OCI-LY1 (cell line): ENCODE results near the gene SKAP2.

Experiments
- H2AFZ ChIP-seq: fragments of 200-600 bp; sonication (generic), shearing (Covaris generic); 2 replicates; pipeline ENCODE4 v1.6.0; 2014; ENCODE audit warnings: antibody characterized with exemption, mild to moderate bottlenecking, low read length
- H3F3A ChIP-seq: fragments of 200-600 bp; sonication (generic), shearing (Covaris generic); 2 replicates; pipeline ENCODE4 v1.6.0; 2014; ENCODE audit warnings: mild to moderate bottlenecking, antibody characterized with exemption, low read length, moderate library complexity; ENCODE audit not compliant: insufficient read depth
- H3K27ac ChIP-seq: fragments of 200-600 bp; sonication (generic); 2 replicates; pipeline ENCODE4 v1.5.1; 2014; ENCODE audit warnings: low read length, mixed run types, mild to moderate bottlenecking, low read depth; ENCODE audit not compliant: poor library complexity, severe bottlenecking
- H3K27me3 ChIP-seq: fragments of 200-600 bp; sonication (generic); 2 replicates; pipeline ENCODE4 v1.6.0; 2014; ENCODE audit warnings: antibody characterized with exemption, mild to moderate bottlenecking, low read length, moderate library complexity; ENCODE audit not compliant: insufficient read depth
- H3K36me3 ChIP-seq: fragments of 200-600 bp; sonication (generic); 2 replicates; pipeline ENCODE4 v1.6.1; 2014; ENCODE audit warnings: mild to moderate bottlenecking, antibody characterized with exemption, low read length, moderate library complexity, mixed read lengths; ENCODE audit not compliant: insufficient read depth
- H3K4me1 ChIP-seq: fragments of 200-600 bp; sonication (generic); 2 replicates; pipeline ENCODE4 v1.5.1; 2014; ENCODE audit warnings: mild to moderate bottlenecking, low read length, moderate library complexity; ENCODE audit not compliant: insufficient read depth, severe bottlenecking
- H3K4me2 ChIP-seq: fragments of 200-600 bp; sonication (generic), shearing (Covaris generic); 2 replicates; pipeline ENCODE4 v1.6.1; 2014; ENCODE audit warnings: low read length
- H3K4me3 ChIP-seq: fragments of 200-600 bp; sonication (generic); 2 replicates; pipeline ENCODE4 v1.5.1; 2014; ENCODE audit warnings: low read length, low read depth, mild to moderate bottlenecking, mixed read lengths; ENCODE audit not compliant: poor library complexity, severe bottlenecking
- H3K79me2 ChIP-seq: fragments of 200-600 bp; shearing (Covaris generic); 2 replicates; pipeline ENCODE4 v1.6.1; 2016; ENCODE audit warnings: mixed run types, low read length, mixed read lengths; ENCODE audit not compliant: insufficient read depth
- H3K9ac ChIP-seq: fragments of 200-600 bp; sonication (generic), shearing (Covaris generic); 2 replicates; pipeline ENCODE4 v1.6.1; 2014; ENCODE audit warnings: mild to moderate bottlenecking, low read length, mixed read lengths
- H3K9me2 ChIP-seq: fragments of 200-600 bp; sonication (generic), shearing (Covaris generic); 2 replicates; pipeline ENCODE4 v1.6.1; 2014; ENCODE audit warnings: low read depth, mild to moderate bottlenecking, low read length, mixed read lengths
- H3K9me3 ChIP-seq: fragments of 200-600 bp; shearing (Covaris generic); 2 replicates; pipeline ENCODE4 v1.6.1; 2014; ENCODE audit warnings: low read length, mixed read lengths
- H4K20me1 ChIP-seq: fragments of 200-600 bp; sonication (generic), shearing (Covaris generic); 2 replicates; pipeline ENCODE4 v1.6.0; 2016; ENCODE audit warnings: mild to moderate bottlenecking, low read length; ENCODE audit not compliant: insufficient read depth
- CTCF ChIP-seq: fragments of 200-600 bp; sonication (generic), shearing (Covaris generic); IDR thresholded peaks from 2 replicates; pipeline ENCODE4 v1.5.1; 2017; ENCODE audit warnings: mild to moderate bottlenecking, antibody characterized with exemption, low read length, moderate library complexity, mixed read lengths
- EZH2 ChIP-seq: fragments of 200-600 bp; sonication (generic), shearing (Covaris generic); IDR thresholded peaks from 2 replicates; pipeline ENCODE4 v1.8.0; 2017; ENCODE audit warnings: borderline replicate concordance, mixed run types, mild to moderate bottlenecking, antibody characterized with exemption, low read length, moderate library complexity, mixed read lengths

The SKAP2 gene

GRCh38 chr7:26864309-26865093 lies at the start of gene SKAP2:
SKAP2 (minus strand) TSS chr7:26864590; CDS start chr7:26864429, 161 bp downstream.
- peak within 1 kb of the TSS; percentile 73 for H3K9ac ChIP-seq
- H3K4me2 ChIP-seq = peak within 1 kb of the TSS; percentile 76
- no peaks in the 10 kb centered on the region for H3K36me3 ChIP-seq
- peak within 1 kb of the TSS; percentile 62 for H2AFZ ChIP-seq
- H3K27me3 ChIP-seq = no peaks in the 10 kb centered on the region
- H3F3A ChIP-seq = no peaks in the 10 kb centered on the region
- H3K9me3 ChIP-seq = no peaks in the 10 kb centered on the region
- peak within 1 kb of the TSS; percentile 73 for H3K4me3 ChIP-seq
- H4K20me1 ChIP-seq = no peaks in the 10 kb centered on the region
- H3K9me2 ChIP-seq = no peaks in the 10 kb centered on the region
- H3K4me1 ChIP-seq = peaks cover 30% of the 10 kb centered on the region
- TF ChIP-seq EZH2 = no peak
- peak within 1 kb of the TSS; percentile 36 for H3K27ac ChIP-seq
- no peaks in the 10 kb centered on the region; the same call in 1 of the 2 replicates for H3K79me2 ChIP-seq

GRCh38 chr7:26912933-26913536 lies 48.6 kb upstream of the SKAP2 start:
- Histone ChIP-seq H3K27ac (no peak overlapping the region), H3K9me3 (no peaks in the 10 kb centered on the region), H3K79me2 (no peaks in the 10 kb centered on the region), H4K20me1 (no peaks in the 10 kb centered on the region), H3K27me3 (no peaks in the 10 kb centered on the region), H3K4me1 (no peaks in the 10 kb centered on the region), H3F3A (no peaks in the 10 kb centered on the region), H3K9me2 (no peaks in the 10 kb centered on the region), H3K4me2 (no peak overlapping the region), H2AFZ (no peak overlapping the region), H3K36me3 (no peaks in the 10 kb centered on the region), H3K4me3 (no peak overlapping the region), H3K9ac (no peak overlapping the region)
- TF ChIP-seq EZH2 = no peak
- TF ChIP-seq CTCF = no peak

GRCh38 chr7:26912338-26912737 lies 47.9 kb upstream of the SKAP2 start:
- TF ChIP-seq EZH2 = no peak
- TF ChIP-seq CTCF = no peak
- Histone ChIP-seq H3K27me3 (no peaks in the 10 kb centered on the region), H3K9ac (no peak overlapping the region), H3K79me2 (no peaks in the 10 kb centered on the region), H4K20me1 (no peaks in the 10 kb centered on the region), H3K27ac (no peak overlapping the region), H3K9me3 (no peaks in the 10 kb centered on the region), H3K4me1 (no peaks in the 10 kb centered on the region), H2AFZ (no peak overlapping the region), H3K9me2 (no peaks in the 10 kb centered on the region), H3K36me3 (no peaks in the 10 kb centered on the region), H3F3A (no peaks in the 10 kb centered on the region), H3K4me2 (no peak overlapping the region), H3K4me3 (no peak overlapping the region)
